K562 (cell line): ENCODE results near the gene OR5M11. TPM values are rescaled to one million over a fixed set of nuclear protein-coding genes. Genes with fewer than 3 reads are reported as not detected.

Experiments
- ATAC-seq: fragments of 200-7000 bp; cut with Tn5 transposase; 3 replicates; pipeline ENCODE4 v1.9.1; 2020; ENCODE audit warnings: moderate library complexity
- BruUV-seq: library from RNA; stranded (reverse); fragments of 400-500 nt; replicated peaks from 2 replicates; lab custom pipeline; 2021; lab: Mats Ljungman, UMichigan
- CTCF ChIA-PET: fragments of 300-600 bp; formaldehyde crosslinking; extraction: SDS; loops from one replicate; lab custom pipeline; 2021; ENCODE audit warnings: low intra/inter-chr PET ratio; lab: Yijun Ruan, JAX
- POLR2A ChIA-PET: fragments of 300-600, 350-650 bp; sonication (Branson Sonifier 250); formaldehyde crosslinking; extraction: SDS; loops from one replicate; lab custom pipeline; 2021; ENCODE audit warnings: antibody characterized with exemption, inconsistent platforms; lab: Yijun Ruan, JAX
- DNase-seq, 4 experiments: peaks; one replicate each; pipeline versions ENCODE4 v3.0.0 to v3.0.0-alpha.2; 2011 to 2018; ENCODE audit warnings: low spot score in 3 of 4, mixed read lengths in 3 of 4; ENCODE audit errors: extremely low read depth in 1 of 4
- FAIRE-seq: peaks from 2 replicates; lab custom pipeline; 2011; peaks lifted over from hg19 to GRCh38; lab: Jason Lieb, UNC
- H2AFZ ChIP-seq: 2 replicates; pipeline ENCODE4 v1.6.0; 2011; ENCODE audit warnings: low read depth, low read length, control low read depth, inconsistent platforms
- H3K27ac ChIP-seq: fragments of 200-600 bp; 3 replicates; pipeline ENCODE4 v1.8.0; 2011; ENCODE audit warnings: low read depth, mild to moderate bottlenecking, control low read depth, inconsistent platforms, low read length, moderate library complexity, mixed read lengths; ENCODE audit errors: extremely low read depth
- H3K27me3 ChIP-seq, 2 experiments: fragments of 300-600 bp in 1 of 2; 2 replicates in 1 of 2; 3 replicates in 1 of 2; pipeline versions ENCODE4 v1.6.0 to v1.8.0; 2011; ENCODE audit warnings: inconsistent platforms in 2 of 2, low read length in 2 of 2, mild to moderate bottlenecking in 1 of 2, mixed read lengths in 1 of 2, moderate library complexity in 1 of 2; ENCODE audit not compliant: control insufficient read depth in 2 of 2, insufficient read depth in 2 of 2
- H3K36me3 ChIP-seq: fragments of 300-600 bp; 3 replicates; pipeline ENCODE4 v1.8.0; 2011; ENCODE audit warnings: mild to moderate bottlenecking, low read length, inconsistent platforms; ENCODE audit not compliant: control insufficient read depth, insufficient read depth
- H3K4me1 ChIP-seq, 2 experiments: fragments of 200-600 bp in 1 of 2; replicated peaks in 1 of 2; 2 replicates in 1 of 2; 3 replicates in 1 of 2; pipeline versions ENCODE4 v1.5.1 to v1.8.0; 2011; ENCODE audit warnings: inconsistent platforms in 2 of 2, low read length in 2 of 2, mild to moderate bottlenecking in 1 of 2, mixed read lengths in 1 of 2, moderate library complexity in 1 of 2; ENCODE audit not compliant: control insufficient read depth in 2 of 2, insufficient read depth in 2 of 2
- H3K4me2 ChIP-seq: 2 replicates; pipeline ENCODE4 v1.6.1; 2011; ENCODE audit warnings: low read length, control low read depth, inconsistent platforms, mixed read lengths; ENCODE audit not compliant: insufficient read depth
- H3K4me3 ChIP-seq: fragments of 200-600 bp; sonication (generic), shearing (Covaris generic); 2 replicates; pipeline ENCODE4 v1.5.1; 2016; ENCODE audit warnings: control low read depth, inconsistent platforms
- H3K79me2 ChIP-seq: fragments of 200-600 bp; 3 replicates; pipeline ENCODE4 v1.8.0; 2011; ENCODE audit warnings: low read length, inconsistent platforms; ENCODE audit not compliant: control insufficient read depth, insufficient read depth
- H3K9ac ChIP-seq, 2 experiments: 2 replicates each; pipeline versions ENCODE4 v1.6.0 to v1.6.1; 2011; ENCODE audit warnings: low read depth in 2 of 2, low read length in 2 of 2, control low read depth in 1 of 2, inconsistent platforms in 1 of 2, mild to moderate bottlenecking in 1 of 2, mixed read lengths in 1 of 2; ENCODE audit not compliant: insufficient read depth in 1 of 2
- H3K9me1 ChIP-seq: one replicate; pipeline ENCODE4 v1.6.0; 2011; ENCODE audit warnings: inconsistent platforms, mild to moderate bottlenecking, low read length, moderate library complexity; ENCODE audit not compliant: control insufficient read depth, insufficient read depth
- H3K9me3 ChIP-seq: replicated peaks from 2 replicates; pipeline ENCODE4 v1.5.1; 2011; ENCODE audit warnings: low read depth, low read length, inconsistent platforms; ENCODE audit not compliant: control insufficient read depth, insufficient read depth
- H4K20me1 ChIP-seq: replicated peaks from 2 replicates; pipeline ENCODE4 v1.6.1; 2011; ENCODE audit warnings: low read length, inconsistent platforms, mixed read lengths; ENCODE audit not compliant: control insufficient read depth, insufficient read depth
- ATF7 ChIP-seq: fragments of 450-650 bp; IDR thresholded peaks from 2 replicates; pipeline ENCODE4 v1.7.1; 2014; ENCODE audit warnings: mild to moderate bottlenecking, moderate library complexity
- CEBPB ChIP-seq: fragments of 450-650 bp; IDR thresholded peaks from 2 replicates; pipeline ENCODE4 v1.6.1; 2016; ENCODE audit warnings: missing genetic modification characterization, missing compliant biosample characterization
- CHD4 ChIP-seq: fragments of 200-600 bp; sonication (generic); IDR thresholded peaks from 3 replicates; pipeline ENCODE4 v1.6.1; 2012; ENCODE audit warnings: low read depth, mild to moderate bottlenecking, mixed read lengths, low read length, inconsistent platforms; ENCODE audit not compliant: insufficient read depth, insufficient replicate concordance, poor library complexity, severe bottlenecking
- FUS ChIP-seq: fragments of 200-400 bp; formaldehyde crosslinking; optimal IDR thresholded peaks from 2 replicates; pipeline ENCODE3; 2017; ENCODE audit warnings: low read depth, low read length
- HDAC3 ChIP-seq: fragments of 450-650 bp; IDR thresholded peaks from 2 replicates; pipeline ENCODE4 v1.6.1; 2018; ENCODE audit warnings: borderline replicate concordance, mild to moderate bottlenecking, moderate library complexity; ENCODE audit not compliant: partially characterized antibody
- HDAC6 ChIP-seq: IDR thresholded peaks from 2 replicates; pipeline ENCODE4 v1.6.1; 2012; ENCODE audit warnings: low read depth, mild to moderate bottlenecking, control low read depth, inconsistent platforms, low read length, moderate library complexity
- KDM2B ChIP-seq: fragments of 250-450 bp; sonication (Bioruptor Pico); IDR thresholded peaks from 2 replicates; pipeline ENCODE4 v1.8.0; 2021; ENCODE audit warnings: mild to moderate bottlenecking, moderate library complexity
- KLF10 ChIP-seq: fragments of 250-450 bp; sonication (Bioruptor Pico); IDR thresholded peaks from 2 replicates; pipeline ENCODE4 v1.6.1; 2021; ENCODE audit warnings: matching md5 sums
- NR1H2 ChIP-seq: sonication (generic); formaldehyde crosslinking; IDR thresholded peaks from 2 replicates; pipeline ENCODE4 v1.4.0; 2020; ENCODE audit warnings: mild to moderate bottlenecking, missing genetic modification reagents
- PHF21A ChIP-seq: fragments of 450-650 bp; IDR thresholded peaks from 2 replicates; pipeline ENCODE4 v1.6.1; 2017; ENCODE audit warnings: low read depth, borderline replicate concordance
- POLR2A ChIP-seq: fragments of 450-650 bp; conservative IDR thresholded peaks from 2 replicates; pipeline ENCODE4 v1.6.1; 2016
- RB1 ChIP-seq: fragments of 450-650 bp; IDR thresholded peaks from 2 replicates; pipeline ENCODE4 v1.6.1; 2017; ENCODE audit warnings: low read depth, mild to moderate bottlenecking
- RBBP5 ChIP-seq: fragments of 200-600 bp; sonication (generic); IDR thresholded peaks from 2 replicates; pipeline ENCODE4 v1.6.1; 2012; ENCODE audit warnings: borderline replicate concordance, mild to moderate bottlenecking, low read length, control low read depth, inconsistent platforms; ENCODE audit not compliant: insufficient read depth, poor library complexity, severe bottlenecking
- STAG1 ChIP-seq: sonication (generic); formaldehyde crosslinking; IDR thresholded peaks from 2 replicates; pipeline ENCODE4 v1.5.0; 2020; ENCODE audit warnings: missing genetic modification reagents, borderline replicate concordance
- TEAD1 ChIP-seq, 2 experiments: fragments of 450-650 bp in 1 of 2; sonication (generic) in 1 of 2; formaldehyde crosslinking; IDR thresholded peaks; 2 replicates each; pipeline versions ENCODE4 v1.4.0 to v1.8.0; 2020 to 2022; ENCODE audit warnings: mild to moderate bottlenecking in 2 of 2, missing genetic modification reagents in 1 of 2
- U2AF2 ChIP-seq: fragments of 200-400 bp; formaldehyde crosslinking; optimal IDR thresholded peaks from 2 replicates; pipeline ENCODE3; 2017; ENCODE audit warnings: low read depth, mild to moderate bottlenecking, low read length
- ZKSCAN3 ChIP-seq: fragments of 250-450 bp; sonication (Bioruptor Pico); IDR thresholded peaks from 2 replicates; pipeline ENCODE4 v1.4.0; 2020
- ZNF766 ChIP-seq: fragments of 200-800 bp; sonication (Bioruptor generic); conservative IDR thresholded peaks from 2 replicates; pipeline ENCODE4 v1.6.1; 2016; ENCODE audit warnings: missing genetic modification characterization, missing compliant biosample characterization
- WGBS: fragments of 100-300 bp; shearing (Covaris generic); methylation state at CpG from one replicate; pipeline ENCODE4 v1.1.6; 2016; ENCODE audit warnings: low coverage, mixed read lengths; ENCODE audit not compliant: insufficient coverage; ENCODE audit errors: missing lambda C conversion rate; 5-methylcytosine and 5-hydroxymethylcytosine counted together
- in situ Hi-C: fragments of 300-500 bp; cut with MboI; formaldehyde crosslinking; loops from 4 replicates; pipeline ENCODE4 v1.15.0; 2018; ENCODE audit warnings: inconsistent platforms, mixed read lengths
- intact Hi-C: fragments of 100-400 bp; cut with micrococcal nuclease; formaldehyde crosslinking; loops from 2 replicates; pipeline ENCODE4 v1.14.2; 2022
- polyA plus RNA-seq, 8 experiments: library from polyadenylated mRNA; depleted of rRNA in 4 of 8; stranded (reverse) in 5 of 8; unstranded in 3 of 8; fragments of >200 nt; fragmentation: Nextera tagmentation in 2 of 8; fragmentation: Illumina TruSeq in 1 of 8; extraction: Ambion mirVana in 2 of 8; extraction: Trizol in 1 of 8; gene quantifications; 2 replicates each; pipeline versions ENCODE4 v1.2.1 to v1.2.3, GENCODE V29; 2011 to 2014; ENCODE audit warnings: inconsistent platforms in 1 of 8, missing spikeins in 1 of 8
- total RNA-seq, 7 experiments: library from RNA; depleted of rRNA in 6 of 7; stranded (reverse); fragments of >200 nt in 6 of 7; fragmentation: Illumina TruSeq in 2 of 7; extraction: Trizol in 2 of 7; gene quantifications; 2 replicates each; pipeline versions ENCODE4 v1.2.1 to v1.2.3, GENCODE V29; 2011 to 2021; ENCODE audit warnings: low replicate concordance in 1 of 7
- TF ChIP-seq, protein P1 (sequence below): fragments of 450-650 bp; IDR thresholded peaks from one replicate; pipeline ENCODE4 v1.6.1; 2018; ENCODE audit warnings: mild to moderate bottlenecking, moderate library complexity; ENCODE audit not compliant: partially characterized antibody
- TF ChIP-seq, protein P2 (sequence below): fragments of 450-650 bp; formaldehyde crosslinking; IDR thresholded peaks from 2 replicates; pipeline ENCODE4 v1.4.0; 2022; ENCODE audit warnings: missing genetic modification characterization

Gene OR5M11
- total and polyA plus RNA-seq, 9 of the 15 experiments (the other 6 are each of a cell fraction or from before 2014, with no cell fraction given) = not detected

DNA sequence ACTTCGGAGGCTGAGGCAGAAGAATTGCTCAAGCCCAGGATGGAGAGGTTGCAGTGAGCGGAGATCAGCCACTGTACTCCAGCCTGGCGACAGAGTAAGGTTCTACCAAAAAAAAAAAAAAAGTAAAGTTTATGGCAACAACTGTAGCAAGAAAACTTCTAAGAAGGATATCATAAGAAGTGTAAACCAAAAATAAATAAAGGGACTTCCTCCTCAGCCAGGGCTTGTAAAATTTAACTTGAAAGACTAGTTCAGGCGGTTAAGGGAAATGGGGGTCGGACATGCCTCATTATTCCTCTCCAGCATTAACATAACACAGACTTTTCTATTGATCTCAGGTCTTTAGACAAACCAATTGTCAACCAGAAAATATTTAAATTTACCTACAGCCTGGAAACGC is 2.5 kb upstream of the OR5M11 start:
- 3% methylated on average over 6 of the region's 6 CpGs for WGBS
- POLR2A ChIA-PET = no interaction called here

More for the DNA sequence above, 2.5 kb upstream of the OR5M11 start:
- BruUV-seq = no TSS peak
- in situ Hi-C loops (no loop called here), intact Hi-C loops (no loop called here)
- H4K20me1 ChIP-seq = no peaks in the 10 kb centered on the region
- no peaks in the 10 kb centered on the region for H3K4me1 ChIP-seq
- H3K9ac ChIP-seq = no peak overlapping the region
- H3K4me3 ChIP-seq = no peak overlapping the region
- H3K27me3 ChIP-seq = no peaks in the 10 kb centered on the region
- H3K79me2 ChIP-seq = no peaks in the 10 kb centered on the region
- TF ChIP-seq STAG1 (CRISPR knock-in tag) (no peak), HDAC6 (no peak), RBBP5 (no peak), CHD4 (no peak), KLF10 (CRISPR knock-in tag) (no peak), POLR2A (no peak), U2AF2 (no peak), ZKSCAN3 (CRISPR knock-in tag) (no peak), RB1 (no peak), HDAC3 (no peak), FUS (no peak), ATF7 (no peak), PHF21A (no peak), CEBPB (tag) (no peak), NR1H2 (no peak), KDM2B (CRISPR knock-in tag) (no peak), TEAD1 (CRISPR knock-in tag; IDR thresholded peaks at IDR 0.05) (no peak), ZNF766 (CRISPR knock-in tag) (no peak)
- TF ChIP-seq, protein P1, sequence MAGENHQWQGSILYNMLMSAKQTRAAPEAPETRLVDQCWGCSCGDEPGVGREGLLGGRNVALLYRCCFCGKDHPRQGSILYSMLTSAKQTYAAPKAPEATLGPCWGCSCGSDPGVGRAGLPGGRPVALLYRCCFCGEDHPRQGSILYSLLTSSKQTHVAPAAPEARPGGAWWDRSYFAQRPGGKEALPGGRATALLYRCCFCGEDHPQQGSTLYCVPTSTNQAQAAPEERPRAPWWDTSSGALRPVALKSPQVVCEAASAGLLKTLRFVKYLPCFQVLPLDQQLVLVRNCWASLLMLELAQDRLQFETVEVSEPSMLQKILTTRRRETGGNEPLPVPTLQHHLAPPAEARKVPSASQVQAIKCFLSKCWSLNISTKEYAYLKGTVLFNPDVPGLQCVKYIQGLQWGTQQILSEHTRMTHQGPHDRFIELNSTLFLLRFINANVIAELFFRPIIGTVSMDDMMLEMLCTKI = no peak
- TF ChIP-seq, protein P2, sequence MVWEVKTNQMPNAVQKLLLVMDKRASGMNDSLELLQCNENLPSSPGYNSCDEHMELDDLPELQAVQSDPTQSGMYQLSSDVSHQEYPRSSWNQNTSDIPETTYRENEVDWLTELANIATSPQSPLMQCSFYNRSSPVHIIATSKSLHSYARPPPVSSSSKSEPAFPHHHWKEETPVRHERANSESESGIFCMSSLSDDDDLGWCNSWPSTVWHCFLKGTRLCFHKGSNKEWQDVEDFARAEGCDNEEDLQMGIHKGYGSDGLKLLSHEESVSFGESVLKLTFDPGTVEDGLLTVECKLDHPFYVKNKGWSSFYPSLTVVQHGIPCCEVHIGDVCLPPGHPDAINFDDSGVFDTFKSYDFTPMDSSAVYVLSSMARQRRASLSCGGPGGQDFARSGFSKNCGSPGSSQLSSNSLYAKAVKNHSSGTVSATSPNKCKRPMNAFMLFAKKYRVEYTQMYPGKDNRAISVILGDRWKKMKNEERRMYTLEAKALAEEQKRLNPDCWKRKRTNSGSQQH (CRISPR knock-in tag) = no peak
- no peak overlapping the region for H3K4me2 ChIP-seq
- FAIRE-seq = no peak
- no peak for ATAC-seq
- no peaks in the 10 kb centered on the region for H3K36me3 ChIP-seq
- CTCF ChIA-PET = no interaction called here
- H3K9me1 ChIP-seq = no peaks in the 10 kb centered on the region
- no peak overlapping the region for H2AFZ ChIP-seq
- no peak for DNase-seq
- no peak overlapping the region for H3K27ac ChIP-seq
- H3K9me3 ChIP-seq = no peaks in the 10 kb centered on the region; the same call in 1 of the 2 replicates
